HG03108 (cell line): ENCODE measurements around the gene ZNF804B.
A peak's percentile ranks its signal among the peaks of the same experiment; 100 is the strongest.

Source experiments
- ATAC-seq: cut with Tn5 transposase; IDR thresholded peaks from one replicate; pipeline ENCODE4 v1.9.1; 2021; ENCODE audit warnings: moderate library complexity; ENCODE audit not compliant: unreplicated experiment

The ZNF804B gene

GRCh38 chr7:88965371-88965770 lies 205.9 kb downstream of the ZNF804B start:
- ATAC-seq = no peak

GRCh38 chr7:88967432-88967831 lies 207.9 kb downstream of the ZNF804B start:
- ATAC-seq = no peak

GRCh38 chr7:88969167-88969566 lies 209.7 kb downstream of the ZNF804B start:
- no peak for ATAC-seq

GRCh38 chr7:88985295-88985694 lies 225.8 kb downstream of the ZNF804B start:
- no peak for ATAC-seq

GRCh38 chr7:89001306-89001705 lies 241.8 kb downstream of the ZNF804B start:
- ATAC-seq = no peak

- ATAC-seq = peak; percentile 74
Measured at GRCh38 chr7:89002981-89003956, 243.8 kb downstream of the ZNF804B start.

GRCh38 chr7:89012016-89012415 lies 252.5 kb downstream of the ZNF804B start:
- ATAC-seq = no peak

- no peak for ATAC-seq
Measured at GRCh38 chr7:89017695-89018094, 258.2 kb downstream of the ZNF804B start.

- no peak for ATAC-seq
Measured at GRCh38 chr7:89021741-89022140, 262.2 kb downstream of the ZNF804B start.

GRCh38 chr7:89023206-89023605 lies 263.7 kb downstream of the ZNF804B start:
- ATAC-seq = no peak

GRCh38 chr7:89023877-89024276 lies 264.4 kb downstream of the ZNF804B start:
- ATAC-seq = no peak

GRCh38 chr7:89027781-89028180 lies 268.3 kb downstream of the ZNF804B start:
- no peak for ATAC-seq

- ATAC-seq = no peak
Measured at GRCh38 chr7:89028319-89028718, 268.8 kb downstream of the ZNF804B start.

GRCh38 chr7:89029864-89030263 lies 270.4 kb downstream of the ZNF804B start:
- ATAC-seq = no peak

GRCh38 chr7:89041240-89041639 lies 281.7 kb downstream of the ZNF804B start:
- ATAC-seq = no peak

- no peak for ATAC-seq
Measured at GRCh38 chr7:89042940-89043339, 283.4 kb downstream of the ZNF804B start.

- no peak for ATAC-seq
Measured at GRCh38 chr7:89049043-89049442, 289.5 kb downstream of the ZNF804B start.

GRCh38 chr7:89053130-89053529 lies 293.6 kb downstream of the ZNF804B start:
- ATAC-seq = no peak

GRCh38 chr7:89054361-89054760 lies 294.9 kb downstream of the ZNF804B start:
- no peak for ATAC-seq

- ATAC-seq = no peak
Measured at GRCh38 chr7:89060234-89060633, 300.7 kb downstream of the ZNF804B start.

GRCh38 chr7:89064831-89065230 lies 305.3 kb downstream of the ZNF804B start:
- ATAC-seq = no peak

GRCh38 chr7:89067048-89067447 lies 307.5 kb downstream of the ZNF804B start:
- no peak for ATAC-seq

- ATAC-seq = no peak
Measured at GRCh38 chr7:89072081-89072480, 312.6 kb downstream of the ZNF804B start.
